Suprapubic skin (tissue), 4 donors: ENCODE data around the gene CHCHD5. TPM values are rescaled to one million over a fixed set of nuclear protein-coding genes. Genes with fewer than 3 reads are reported as not detected.
A peak's percentile ranks its signal among the peaks of the same experiment; 100 is the strongest.

Experiments used
- DNase-seq, 2 donors: peaks; one replicate each; pipeline ENCODE4 v3.0.0-alpha.2; 2019; ENCODE audit warnings: low spot score in 2 of 2
- H3K27ac ChIP-seq: fragments of 200-600 bp; sonication (generic); one replicate; pipeline ENCODE4 v1.5.1; 2019
- H3K27me3 ChIP-seq: fragments of 200-600 bp; sonication (generic); one replicate; pipeline ENCODE4 v1.5.1; 2019
- H3K36me3 ChIP-seq: fragments of 200-600 bp; sonication (generic); one replicate; pipeline ENCODE4 v1.5.1; 2019
- H3K4me1 ChIP-seq: fragments of 200-600 bp; sonication (generic); one replicate; pipeline ENCODE4 v1.5.1; 2019
- H3K4me3 ChIP-seq: fragments of 200-600 bp; sonication (generic); one replicate; pipeline ENCODE4 v1.5.1; 2019; ENCODE audit warnings: mild to moderate bottlenecking
- H3K9me3 ChIP-seq: fragments of 200-600 bp; sonication (generic); one replicate; pipeline ENCODE4 v1.5.1; 2019
- EP300 ChIP-seq: sonication (generic); formaldehyde crosslinking; IDR thresholded peaks from one replicate; pipeline ENCODE4 v1.6.1; 2017; ENCODE audit warnings: antibody characterized with exemption
- POLR2A ChIP-seq, 2 donors: fragments of 450-650 bp; IDR thresholded peaks; one replicate each; pipeline ENCODE4 v1.6.1; 2017; ENCODE audit warnings: antibody characterized with exemption in 2 of 2, mild to moderate bottlenecking in 2 of 2, moderate library complexity in 2 of 2
- POLR2AphosphoS5 ChIP-seq, 3 donors: sonication (generic); formaldehyde crosslinking; IDR thresholded peaks; one replicate each; pipeline ENCODE4 v1.6.1; 2017; ENCODE audit warnings: antibody characterized with exemption in 3 of 3
- WGBS: methylation state at CpG from one replicate; pipeline ENCODE4 v1.1.5; 2018; 5-methylcytosine and 5-hydroxymethylcytosine counted together
- total RNA-seq, 4 donors: library from RNA; depleted of rRNA; stranded (reverse); fragments of >200 nt; gene quantifications; one replicate each; pipeline ENCODE4 v1.1.0, GENCODE V29; 2016
- TF ChIP-seq, protein P1 (sequence below), 2 donors: fragments of 200-600 bp in 1 of 2; fragments of 450-650 bp in 1 of 2; sonication (generic) in 1 of 2; IDR thresholded peaks; one replicate each; pipeline ENCODE4 v1.5.1; 2016 to 2019; ENCODE audit warnings: antibody characterized with exemption in 2 of 2, mild to moderate bottlenecking in 1 of 2, moderate library complexity in 1 of 2

The CHCHD5 gene
- total RNA-seq, 4 donors from 2014 or later: 11.7 to 23.2 (median 16.1) TPM

DNA sequence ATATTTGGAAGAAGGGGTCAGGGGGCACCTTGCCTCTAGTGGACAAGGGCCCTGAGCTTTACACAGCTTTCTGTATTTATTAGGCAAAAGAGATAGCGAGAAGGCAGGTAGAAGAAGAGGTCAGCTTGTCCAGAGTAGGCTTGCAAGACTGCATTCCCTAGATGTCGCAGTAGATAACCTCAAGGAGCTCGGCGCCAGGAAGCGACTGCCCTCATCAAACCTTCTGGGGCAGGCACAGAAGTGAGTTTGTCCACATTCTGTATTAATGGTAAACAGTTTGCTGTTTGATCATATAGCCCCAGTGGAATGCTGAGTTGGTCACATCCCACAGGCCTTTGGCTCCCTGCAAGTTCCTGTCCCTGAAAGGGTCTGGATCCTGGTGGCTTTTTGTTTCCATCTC, 7.0 kb downstream of the CHCHD5 start:
- DNase-seq: no peak
- WGBS: 90% methylated on average over 5 of the region's 5 CpGs
- Histone ChIP-seq H3K4me3 (no peak overlapping the region), H3K36me3 (peaks cover 20% of the 10 kb centered on the region), H3K27ac (no peak overlapping the region), H3K27me3 (no peaks in the 10 kb centered on the region), H3K4me1 (no peaks in the 10 kb centered on the region), H3K9me3 (no peaks in the 10 kb centered on the region)
- no peak for TF ChIP-seq POLR2AphosphoS5 (IDR thresholded peaks at IDR 0.05)
- no peak for TF ChIP-seq EP300
- TF ChIP-seq, protein P1, sequence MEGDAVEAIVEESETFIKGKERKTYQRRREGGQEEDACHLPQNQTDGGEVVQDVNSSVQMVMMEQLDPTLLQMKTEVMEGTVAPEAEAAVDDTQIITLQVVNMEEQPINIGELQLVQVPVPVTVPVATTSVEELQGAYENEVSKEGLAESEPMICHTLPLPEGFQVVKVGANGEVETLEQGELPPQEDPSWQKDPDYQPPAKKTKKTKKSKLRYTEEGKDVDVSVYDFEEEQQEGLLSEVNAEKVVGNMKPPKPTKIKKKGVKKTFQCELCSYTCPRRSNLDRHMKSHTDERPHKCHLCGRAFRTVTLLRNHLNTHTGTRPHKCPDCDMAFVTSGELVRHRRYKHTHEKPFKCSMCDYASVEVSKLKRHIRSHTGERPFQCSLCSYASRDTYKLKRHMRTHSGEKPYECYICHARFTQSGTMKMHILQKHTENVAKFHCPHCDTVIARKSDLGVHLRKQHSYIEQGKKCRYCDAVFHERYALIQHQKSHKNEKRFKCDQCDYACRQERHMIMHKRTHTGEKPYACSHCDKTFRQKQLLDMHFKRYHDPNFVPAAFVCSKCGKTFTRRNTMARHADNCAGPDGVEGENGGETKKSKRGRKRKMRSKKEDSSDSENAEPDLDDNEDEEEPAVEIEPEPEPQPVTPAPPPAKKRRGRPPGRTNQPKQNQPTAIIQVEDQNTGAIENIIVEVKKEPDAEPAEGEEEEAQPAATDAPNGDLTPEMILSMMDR (IDR thresholded peaks at IDR 0.05): no peak
- TF ChIP-seq POLR2A (IDR thresholded peaks at IDR 0.05): no peak

DNA sequence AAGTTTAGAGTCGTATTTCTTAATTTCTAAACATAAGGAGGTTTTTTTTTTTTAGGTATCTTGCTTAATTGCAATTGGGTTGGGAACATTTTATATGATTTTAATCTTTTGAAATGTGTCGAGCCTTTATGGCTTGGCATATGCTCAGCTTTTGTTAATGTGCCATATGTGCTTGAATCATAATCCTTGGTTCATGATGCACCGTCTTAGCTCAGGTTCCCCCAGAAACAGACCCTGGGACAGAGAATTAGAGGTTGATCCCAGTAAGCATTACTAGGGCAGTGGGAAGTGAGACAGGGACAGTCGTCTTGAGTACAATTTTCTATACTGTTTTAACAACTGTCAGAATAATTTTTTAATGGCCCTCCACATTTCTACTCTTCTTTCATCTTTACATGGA, 9.3 kb downstream of the CHCHD5 start:
- Histone ChIP-seq H3K4me3 (no peak overlapping the region), H3K4me1 (no peaks in the 10 kb centered on the region), H3K27me3 (no peaks in the 10 kb centered on the region), H3K27ac (no peak overlapping the region), H3K36me3 (peaks cover 8% of the 10 kb centered on the region), H3K9me3 (no peaks in the 10 kb centered on the region)
- TF ChIP-seq POLR2A (IDR thresholded peaks at IDR 0.05) (no peak), EP300 (no peak), POLR2AphosphoS5 (IDR thresholded peaks at IDR 0.05) (no peak)
- TF ChIP-seq, protein P1 (IDR thresholded peaks at IDR 0.05): no peak
- DNase-seq: no peak
- 83% methylated on average over 4 of the region's 4 CpGs for WGBS

DNA sequence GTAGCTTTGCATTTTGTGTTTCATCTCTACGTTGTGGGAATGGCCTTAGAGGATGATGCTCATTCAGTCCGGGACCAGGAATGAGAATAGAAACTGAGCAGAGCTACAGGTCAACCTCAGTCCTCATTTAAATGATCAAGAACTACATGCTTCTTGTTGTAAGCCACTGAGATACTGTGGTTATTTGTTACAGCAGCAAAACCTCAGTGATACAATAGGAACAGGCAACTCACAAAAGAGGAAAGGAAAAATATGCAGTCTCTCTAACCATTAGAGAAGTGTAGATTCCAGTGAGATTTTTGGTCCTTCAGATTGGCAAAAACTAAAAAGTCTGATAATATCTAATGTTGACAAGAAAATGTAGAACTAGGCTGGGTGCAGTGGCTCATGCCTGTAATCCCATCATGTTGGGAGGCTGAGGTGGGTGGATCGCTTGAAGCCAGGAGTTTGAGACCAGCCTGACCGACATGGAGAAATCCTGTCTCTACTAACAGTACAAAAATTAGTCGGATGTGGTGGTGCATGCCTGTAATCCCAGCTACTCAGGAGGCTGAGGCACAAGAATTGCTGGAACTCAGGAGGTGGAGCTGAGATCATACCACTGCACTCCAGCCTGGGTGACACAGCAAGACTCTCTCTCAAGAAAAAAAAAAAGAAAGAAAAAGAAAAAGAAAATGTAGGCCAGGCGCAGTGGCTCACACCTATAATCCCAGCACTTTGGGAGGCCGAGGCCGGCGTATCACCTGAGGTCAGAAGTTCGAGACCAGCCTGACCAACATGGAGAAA, 13.3 kb downstream of the CHCHD5 start:
- Histone ChIP-seq H3K27me3 (no peaks in the 10 kb centered on the region), H3K4me1 (peaks cover 9% of the 10 kb centered on the region), H3K4me3 (no peak overlapping the region), H3K36me3 (no peaks in the 10 kb centered on the region), H3K27ac (no peak overlapping the region), H3K9me3 (no peaks in the 10 kb centered on the region)
- peak in 1 of 2 donors; percentile 41 for DNase-seq
- WGBS: 97% methylated on average over 10 of the region's 10 CpGs
- TF ChIP-seq, protein P1 (IDR thresholded peaks at IDR 0.05): no peak
- TF ChIP-seq EP300 (no peak), POLR2A (IDR thresholded peaks at IDR 0.05) (no peak), POLR2AphosphoS5 (IDR thresholded peaks at IDR 0.05) (no peak)

DNA sequence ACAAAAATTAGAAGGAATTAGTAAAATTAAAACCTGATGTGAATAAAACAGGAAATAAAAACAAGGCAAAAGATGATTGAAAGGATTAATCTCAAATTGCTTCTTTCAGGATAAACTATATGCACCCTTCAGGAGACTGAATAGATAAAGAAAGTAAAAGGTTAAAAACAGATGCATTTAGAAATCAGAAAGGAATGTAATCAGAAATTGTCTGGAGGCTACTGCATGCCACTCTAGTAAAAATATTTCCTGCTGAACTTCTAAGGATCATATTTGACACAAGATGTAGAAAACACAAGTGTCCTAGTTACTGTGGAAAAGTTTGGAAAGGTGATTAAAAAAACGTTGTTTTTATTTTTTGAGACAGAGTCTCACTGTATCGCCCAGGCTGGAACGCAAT, 16.2 kb downstream of the CHCHD5 start:
- H3K4me3 ChIP-seq: no peak overlapping the region
- H3K27ac ChIP-seq: no peak overlapping the region
- peaks cover 9% of the 10 kb centered on the region for H3K4me1 ChIP-seq

DNA sequence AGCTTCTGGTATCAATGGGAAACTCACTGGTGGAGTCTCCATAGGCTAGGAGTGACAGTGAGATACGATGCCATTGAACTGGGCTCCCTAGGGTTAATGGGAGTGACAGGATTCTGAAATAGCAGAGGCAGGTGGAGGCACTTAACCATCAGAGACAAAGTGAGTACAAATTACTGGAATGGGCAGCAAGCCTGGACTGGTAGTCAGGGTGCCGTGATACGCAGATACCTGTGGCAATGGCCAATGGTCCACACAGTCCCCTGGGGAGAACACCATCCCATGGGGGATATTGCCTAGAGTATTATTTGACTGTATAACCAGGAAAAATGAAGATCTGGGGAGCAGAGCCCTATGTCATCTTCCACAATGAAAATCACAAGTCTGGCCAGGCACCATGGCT, 17.3 kb downstream of the CHCHD5 start:
- no peak for DNase-seq
- H3K4me3 ChIP-seq: no peak overlapping the region
- TF ChIP-seq, protein P1 (IDR thresholded peaks at IDR 0.05): no peak
- no peak for TF ChIP-seq POLR2AphosphoS5 (IDR thresholded peaks at IDR 0.05)
- no peak for TF ChIP-seq EP300
- no peak for TF ChIP-seq POLR2A (IDR thresholded peaks at IDR 0.05)
- H3K36me3 ChIP-seq: no peaks in the 10 kb centered on the region
- peaks cover 9% of the 10 kb centered on the region for H3K4me1 ChIP-seq
- 72% methylated on average over 3 of the region's 3 CpGs for WGBS
- no peaks in the 10 kb centered on the region for H3K9me3 ChIP-seq
- H3K27me3 ChIP-seq: no peaks in the 10 kb centered on the region
- H3K27ac ChIP-seq: no peak overlapping the region

More for the DNA sequence above, 16.2 kb downstream of the CHCHD5 start:
- Histone ChIP-seq H3K36me3 (no peaks in the 10 kb centered on the region), H3K9me3 (no peaks in the 10 kb centered on the region), H3K27me3 (no peaks in the 10 kb centered on the region)
- TF ChIP-seq POLR2A (IDR thresholded peaks at IDR 0.05): no peak
- no peak for TF ChIP-seq EP300
- TF ChIP-seq POLR2AphosphoS5 (IDR thresholded peaks at IDR 0.05): no peak
- TF ChIP-seq, protein P1 (IDR thresholded peaks at IDR 0.05): no peak
- DNase-seq: no peak
- 58% methylated on average over 3 of the region's 3 CpGs for WGBS
